HCT116 (cell line): ENCODE results near the gene ARHGAP42.

ENCODE experiments used
- POLR2A ChIP-seq: IDR thresholded peaks from 2 replicates; pipeline ENCODE4 v1.7.0; 2011; ENCODE audit warnings: borderline replicate concordance; ENCODE audit not compliant: insufficient read depth, insufficient read length; ENCODE audit errors: extremely low read depth
- ZNF274 ChIP-seq: fragments of 200-500 bp; sonication (Bioruptor generic); IDR thresholded peaks from 2 replicates; pipeline ENCODE4 v1.6.1; 2014; ENCODE audit warnings: mild to moderate bottlenecking, low read depth, low read length, inconsistent platforms
- TF ChIP-seq, protein P1 (sequence below), 3 experiments: fragments of 200-600 bp in 1 of 3; sonication (generic) in 1 of 3; IDR thresholded peaks in 2 of 3; conservative IDR thresholded peaks in 1 of 3; 2 replicates each; pipeline ENCODE4 v1.5.1; 2012 to 2017; ENCODE audit warnings: low read depth in 2 of 3, low read length in 2 of 3, antibody characterized with exemption in 1 of 3, borderline replicate concordance in 1 of 3, control low read depth in 1 of 3, mild to moderate bottlenecking in 1 of 3, mixed read lengths in 1 of 3, mixed run types in 1 of 3, moderate library complexity in 1 of 3; ENCODE audit not compliant: insufficient read depth in 1 of 3

DNA sequence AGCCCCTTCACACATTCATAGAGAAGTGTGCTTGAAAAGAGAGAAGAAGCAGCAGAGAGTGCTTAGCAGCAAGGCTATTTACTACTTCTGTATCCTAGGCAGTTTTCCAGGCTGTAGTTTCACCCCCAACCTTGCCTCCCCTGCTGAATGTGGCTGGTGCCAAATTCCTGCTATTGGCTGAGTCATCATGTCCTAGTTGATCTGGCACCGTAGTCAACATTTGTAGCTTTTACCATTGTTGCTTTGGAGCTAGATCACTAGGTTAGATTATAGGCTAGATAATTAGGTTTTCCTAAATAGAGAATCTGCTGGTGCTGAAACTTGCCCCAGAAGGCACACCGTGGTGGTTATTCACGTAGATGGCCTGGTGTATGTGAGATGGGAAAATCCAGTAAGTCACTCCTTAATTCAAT, 32.7 kb downstream of the ARHGAP42 start:
- TF ChIP-seq ZNF274 (no peak), POLR2A (no peak)
- TF ChIP-seq, protein P1, sequence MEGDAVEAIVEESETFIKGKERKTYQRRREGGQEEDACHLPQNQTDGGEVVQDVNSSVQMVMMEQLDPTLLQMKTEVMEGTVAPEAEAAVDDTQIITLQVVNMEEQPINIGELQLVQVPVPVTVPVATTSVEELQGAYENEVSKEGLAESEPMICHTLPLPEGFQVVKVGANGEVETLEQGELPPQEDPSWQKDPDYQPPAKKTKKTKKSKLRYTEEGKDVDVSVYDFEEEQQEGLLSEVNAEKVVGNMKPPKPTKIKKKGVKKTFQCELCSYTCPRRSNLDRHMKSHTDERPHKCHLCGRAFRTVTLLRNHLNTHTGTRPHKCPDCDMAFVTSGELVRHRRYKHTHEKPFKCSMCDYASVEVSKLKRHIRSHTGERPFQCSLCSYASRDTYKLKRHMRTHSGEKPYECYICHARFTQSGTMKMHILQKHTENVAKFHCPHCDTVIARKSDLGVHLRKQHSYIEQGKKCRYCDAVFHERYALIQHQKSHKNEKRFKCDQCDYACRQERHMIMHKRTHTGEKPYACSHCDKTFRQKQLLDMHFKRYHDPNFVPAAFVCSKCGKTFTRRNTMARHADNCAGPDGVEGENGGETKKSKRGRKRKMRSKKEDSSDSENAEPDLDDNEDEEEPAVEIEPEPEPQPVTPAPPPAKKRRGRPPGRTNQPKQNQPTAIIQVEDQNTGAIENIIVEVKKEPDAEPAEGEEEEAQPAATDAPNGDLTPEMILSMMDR (IDR thresholded peaks at IDR 0.05 in 2 of 3, conservative IDR thresholded peaks at IDR 0.05 in 1 of 3; ENCODE audit: borderline replicate concordance in 1 of 3, insufficient read depth in 1 of 3, low read depth in 2 of 3, low read length in 2 of 3): no peak
